HL-60 (cell line): ENCODE measurements around the gene THRB.

Experiments
- GABPA ChIP-seq: IDR thresholded peaks from 2 replicates; pipeline ENCODE4 v1.6.1; 2012; ENCODE audit warnings: low read depth
- POLR2AphosphoS5 ChIP-seq: IDR thresholded peaks from 2 replicates; pipeline ENCODE4 v1.6.1; 2012; ENCODE audit warnings: low read depth
- SPI1 ChIP-seq: IDR thresholded peaks from 2 replicates; pipeline ENCODE4 v1.6.1; 2012; ENCODE audit warnings: low read depth, mild to moderate bottlenecking, borderline replicate concordance
- TF ChIP-seq, protein P1 (sequence below): IDR thresholded peaks from one replicate; pipeline ENCODE4 v1.5.1; 2011; ENCODE audit warnings: low read length, control low read depth, inconsistent platforms; ENCODE audit not compliant: insufficient read depth
- TF ChIP-seq, protein P2 (sequence below): IDR thresholded peaks from 2 replicates; pipeline ENCODE4 v1.6.1; 2012; ENCODE audit warnings: low read depth; ENCODE audit not compliant: insufficient replicate concordance

DNA sequence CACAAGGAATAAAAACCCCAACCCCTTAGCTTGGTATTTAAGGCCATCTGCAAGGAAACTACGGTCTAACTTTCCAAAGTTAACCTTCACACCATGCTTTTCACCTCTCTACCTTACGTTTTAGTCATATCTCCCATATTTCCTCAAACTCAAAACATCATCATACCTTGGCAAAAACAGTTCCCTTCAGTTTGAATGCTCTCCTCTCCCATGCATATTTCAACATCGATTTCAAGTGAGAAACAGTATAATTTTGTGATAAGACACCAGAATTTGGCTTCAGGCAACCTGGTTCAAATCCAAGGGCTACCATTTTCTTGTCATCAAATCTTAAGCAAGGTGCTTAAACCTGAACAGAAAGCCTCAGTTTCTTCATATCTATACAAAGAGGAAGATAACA lies 108.2 kb downstream of the THRB start:
- TF ChIP-seq, protein P1, sequence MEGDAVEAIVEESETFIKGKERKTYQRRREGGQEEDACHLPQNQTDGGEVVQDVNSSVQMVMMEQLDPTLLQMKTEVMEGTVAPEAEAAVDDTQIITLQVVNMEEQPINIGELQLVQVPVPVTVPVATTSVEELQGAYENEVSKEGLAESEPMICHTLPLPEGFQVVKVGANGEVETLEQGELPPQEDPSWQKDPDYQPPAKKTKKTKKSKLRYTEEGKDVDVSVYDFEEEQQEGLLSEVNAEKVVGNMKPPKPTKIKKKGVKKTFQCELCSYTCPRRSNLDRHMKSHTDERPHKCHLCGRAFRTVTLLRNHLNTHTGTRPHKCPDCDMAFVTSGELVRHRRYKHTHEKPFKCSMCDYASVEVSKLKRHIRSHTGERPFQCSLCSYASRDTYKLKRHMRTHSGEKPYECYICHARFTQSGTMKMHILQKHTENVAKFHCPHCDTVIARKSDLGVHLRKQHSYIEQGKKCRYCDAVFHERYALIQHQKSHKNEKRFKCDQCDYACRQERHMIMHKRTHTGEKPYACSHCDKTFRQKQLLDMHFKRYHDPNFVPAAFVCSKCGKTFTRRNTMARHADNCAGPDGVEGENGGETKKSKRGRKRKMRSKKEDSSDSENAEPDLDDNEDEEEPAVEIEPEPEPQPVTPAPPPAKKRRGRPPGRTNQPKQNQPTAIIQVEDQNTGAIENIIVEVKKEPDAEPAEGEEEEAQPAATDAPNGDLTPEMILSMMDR, result no peak
- no peak for TF ChIP-seq POLR2AphosphoS5
- no peak for TF ChIP-seq GABPA
- TF ChIP-seq, protein P2, sequence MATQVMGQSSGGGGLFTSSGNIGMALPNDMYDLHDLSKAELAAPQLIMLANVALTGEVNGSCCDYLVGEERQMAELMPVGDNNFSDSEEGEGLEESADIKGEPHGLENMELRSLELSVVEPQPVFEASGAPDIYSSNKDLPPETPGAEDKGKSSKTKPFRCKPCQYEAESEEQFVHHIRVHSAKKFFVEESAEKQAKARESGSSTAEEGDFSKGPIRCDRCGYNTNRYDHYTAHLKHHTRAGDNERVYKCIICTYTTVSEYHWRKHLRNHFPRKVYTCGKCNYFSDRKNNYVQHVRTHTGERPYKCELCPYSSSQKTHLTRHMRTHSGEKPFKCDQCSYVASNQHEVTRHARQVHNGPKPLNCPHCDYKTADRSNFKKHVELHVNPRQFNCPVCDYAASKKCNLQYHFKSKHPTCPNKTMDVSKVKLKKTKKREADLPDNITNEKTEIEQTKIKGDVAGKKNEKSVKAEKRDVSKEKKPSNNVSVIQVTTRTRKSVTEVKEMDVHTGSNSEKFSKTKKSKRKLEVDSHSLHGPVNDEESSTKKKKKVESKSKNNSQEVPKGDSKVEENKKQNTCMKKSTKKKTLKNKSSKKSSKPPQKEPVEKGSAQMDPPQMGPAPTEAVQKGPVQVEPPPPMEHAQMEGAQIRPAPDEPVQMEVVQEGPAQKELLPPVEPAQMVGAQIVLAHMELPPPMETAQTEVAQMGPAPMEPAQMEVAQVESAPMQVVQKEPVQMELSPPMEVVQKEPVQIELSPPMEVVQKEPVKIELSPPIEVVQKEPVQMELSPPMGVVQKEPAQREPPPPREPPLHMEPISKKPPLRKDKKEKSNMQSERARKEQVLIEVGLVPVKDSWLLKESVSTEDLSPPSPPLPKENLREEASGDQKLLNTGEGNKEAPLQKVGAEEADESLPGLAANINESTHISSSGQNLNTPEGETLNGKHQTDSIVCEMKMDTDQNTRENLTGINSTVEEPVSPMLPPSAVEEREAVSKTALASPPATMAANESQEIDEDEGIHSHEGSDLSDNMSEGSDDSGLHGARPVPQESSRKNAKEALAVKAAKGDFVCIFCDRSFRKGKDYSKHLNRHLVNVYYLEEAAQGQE, result no peak
- no peak for TF ChIP-seq SPI1
